IPS-NIHi11 (cell line): ENCODE data around the gene FAM120A.

Experiments used
- DNase-seq: peaks from one replicate; pipeline ENCODE4 v3.0.0; 2012; ENCODE audit warnings: mixed read lengths, low spot score

FAM120A gene

DNA sequence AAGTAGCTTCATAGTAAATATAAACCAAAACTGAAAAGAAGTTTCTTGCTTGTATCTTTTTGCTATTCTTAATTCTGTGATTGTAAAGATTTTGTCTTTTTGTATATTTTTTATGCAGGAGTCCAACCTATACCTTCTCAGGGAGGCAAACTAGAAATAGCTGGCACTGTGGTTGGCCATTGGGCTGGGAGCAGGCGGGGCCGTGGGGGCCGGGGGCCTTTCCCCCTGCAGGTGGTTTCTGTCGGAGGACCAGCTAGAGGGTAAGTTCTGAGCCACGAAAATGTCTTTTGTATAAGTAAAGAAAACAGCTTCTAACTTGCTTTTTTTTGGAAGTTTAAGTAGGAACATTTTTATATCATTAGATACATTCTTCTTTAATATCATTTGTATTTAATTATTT is 109.5 kb downstream of the FAM120A start:
- no peak for DNase-seq

DNA sequence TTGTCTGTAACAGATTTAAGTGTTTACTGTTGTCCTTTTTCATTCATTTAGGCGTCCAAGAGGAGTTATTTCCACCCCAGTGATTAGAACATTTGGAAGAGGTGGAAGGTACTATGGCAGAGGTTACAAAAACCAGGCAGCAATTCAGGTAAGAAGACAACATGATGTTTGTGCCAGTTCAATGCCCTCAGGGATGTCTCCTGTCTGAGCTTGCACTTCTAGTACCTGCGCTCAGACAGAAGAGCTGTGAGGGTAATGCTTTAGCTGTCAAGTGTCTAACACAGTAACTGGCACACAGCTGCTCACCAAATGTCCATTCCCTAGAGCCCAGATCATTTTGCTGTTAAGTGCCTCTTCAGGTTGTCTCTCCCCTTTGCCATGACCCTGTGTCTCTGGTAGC is 110.7 kb downstream of the FAM120A start:
- DNase-seq: no peak

DNA sequence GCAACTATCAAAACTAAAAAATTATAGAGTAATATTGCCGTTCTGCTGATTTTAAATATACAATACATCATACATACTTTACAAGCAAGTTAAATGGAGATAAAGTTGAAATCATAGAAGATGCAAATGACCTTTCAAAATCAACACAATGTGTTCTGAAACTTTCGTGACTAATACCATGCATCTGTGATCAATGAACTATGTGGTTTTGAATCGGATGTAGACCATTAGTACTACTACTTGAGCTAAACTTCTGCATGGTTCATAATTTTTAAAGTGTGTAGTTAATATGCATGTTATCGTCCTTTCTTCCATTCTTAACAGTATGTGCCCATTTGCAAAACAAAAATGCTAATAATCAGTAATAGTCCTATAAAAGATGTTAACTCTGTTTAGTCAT is 113.6 kb downstream of the FAM120A start:
- no peak for DNase-seq

DNA sequence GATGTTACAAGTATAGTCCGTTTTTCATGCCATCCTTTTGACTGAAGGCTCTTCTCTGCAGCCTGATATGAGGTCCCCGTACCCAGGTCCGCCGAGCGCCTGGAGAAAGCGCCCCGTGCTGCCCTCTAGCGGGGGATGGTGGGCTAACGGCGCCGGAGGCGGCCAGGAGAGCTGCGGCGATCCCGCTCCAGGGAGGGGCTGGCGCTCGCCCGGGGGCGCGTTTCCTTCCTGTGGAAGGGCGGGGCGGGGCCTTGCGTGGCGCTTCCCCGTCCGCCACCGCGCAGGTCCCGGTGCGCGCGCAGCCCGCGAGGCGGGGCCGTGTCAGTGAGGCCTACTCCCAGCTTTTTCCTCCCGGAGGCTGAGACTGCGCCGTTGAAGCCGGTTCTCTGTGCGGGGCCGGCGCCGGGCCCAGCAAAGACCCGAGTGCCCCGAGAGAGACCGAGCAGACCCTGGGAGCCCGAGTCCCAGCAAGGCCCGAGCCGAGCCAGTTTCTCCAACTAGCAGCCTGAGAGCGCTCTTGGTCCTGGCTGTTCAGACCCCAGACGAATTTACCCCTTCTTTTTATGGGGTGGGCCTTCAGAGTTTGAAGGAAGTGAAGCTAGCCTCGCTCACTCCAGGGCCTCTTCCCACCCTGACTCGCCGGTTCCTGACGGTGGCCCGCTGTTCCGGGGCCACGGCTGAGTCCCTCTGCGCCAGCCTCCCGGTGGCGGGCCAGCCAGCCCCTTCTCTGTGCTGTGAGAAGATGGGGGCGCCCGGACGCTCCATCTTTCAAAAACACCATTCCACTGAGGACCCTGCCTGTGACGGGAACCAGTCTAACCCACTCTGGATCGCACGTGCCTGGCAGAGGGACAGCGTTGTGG is 115.2 kb downstream of the FAM120A start:
- peak; percentile 99 for DNase-seq

DNA sequence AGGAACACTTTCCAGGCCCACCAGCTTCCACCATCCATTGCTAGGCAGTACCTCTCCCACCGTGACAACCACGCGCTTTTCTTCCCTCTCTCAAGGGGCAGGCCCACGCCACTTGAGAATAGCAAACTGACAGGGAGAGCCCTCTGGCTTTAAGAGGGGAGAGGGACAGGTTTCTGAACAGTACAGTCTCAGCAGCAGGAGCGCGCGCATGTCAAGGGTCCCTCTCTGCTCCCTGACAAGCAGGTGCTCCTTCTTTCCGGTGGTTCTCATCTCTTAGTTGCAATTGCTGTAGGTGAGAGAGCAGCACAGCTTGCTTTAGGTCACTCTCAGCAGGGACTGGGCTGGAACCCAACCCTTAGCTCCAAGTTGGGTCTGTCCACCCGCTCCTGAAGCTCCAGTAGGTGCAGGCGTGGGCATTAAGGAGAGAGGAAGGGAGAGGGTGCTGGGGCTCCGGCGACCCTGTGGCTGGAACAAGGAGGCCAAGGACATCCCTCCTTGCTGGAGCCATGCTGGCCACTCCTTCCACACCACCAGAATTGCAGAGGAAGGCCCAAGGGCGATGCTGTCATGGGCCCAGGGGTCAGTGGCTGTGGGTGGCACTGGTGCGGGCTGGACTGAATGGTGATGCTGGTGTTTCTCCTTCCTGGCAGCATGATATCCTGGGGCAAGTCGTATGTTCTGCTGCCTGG is 115.9 kb downstream of the FAM120A start:
- DNase-seq: no peak

DNA sequence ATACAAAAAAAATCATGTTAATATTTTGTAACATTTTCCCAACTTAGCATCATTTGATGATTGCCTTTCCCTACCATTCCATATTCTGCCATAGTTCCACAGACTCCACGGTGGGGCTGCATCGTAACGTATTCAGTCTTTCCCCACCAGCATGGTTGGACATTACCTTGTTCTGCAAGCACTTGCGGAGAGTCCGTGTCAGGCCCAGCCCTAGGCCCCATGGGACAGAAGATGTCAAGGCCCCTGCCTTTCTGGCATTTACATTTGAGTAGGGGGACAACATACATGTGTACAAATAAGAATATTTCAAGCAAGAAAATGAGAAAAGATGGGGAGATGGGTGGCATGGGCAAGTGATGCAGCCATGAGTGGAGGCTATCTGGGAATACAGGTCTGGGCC is 116.7 kb downstream of the FAM120A start:
- DNase-seq: no peak

DNA sequence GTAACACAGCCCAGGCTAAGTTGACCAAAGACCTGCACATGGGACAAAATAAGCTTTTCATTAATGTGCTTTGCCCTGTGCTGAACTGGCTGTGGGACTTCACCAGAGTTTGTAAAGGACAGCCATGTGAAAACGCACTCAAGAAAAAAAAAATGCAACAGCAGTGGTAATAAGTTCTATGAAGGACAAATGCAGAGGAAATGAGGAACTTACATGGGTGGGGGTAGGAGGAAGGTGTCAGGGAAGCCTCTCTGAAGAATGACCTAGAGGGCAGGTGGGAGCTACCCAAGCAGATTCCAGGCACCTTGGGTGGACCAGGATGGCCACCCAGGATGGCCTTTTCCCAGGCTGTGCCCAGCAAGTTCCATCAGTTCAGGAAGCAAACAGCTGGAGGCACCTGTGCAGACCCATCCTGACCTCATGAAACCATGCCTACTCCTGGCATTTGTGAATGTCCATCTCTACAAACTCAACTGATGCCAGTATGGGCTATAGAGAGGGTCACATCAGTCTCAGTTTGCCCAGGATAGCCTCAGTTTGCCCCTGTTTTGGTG is 118.2 kb downstream of the FAM120A start:
- no peak for DNase-seq

DNA sequence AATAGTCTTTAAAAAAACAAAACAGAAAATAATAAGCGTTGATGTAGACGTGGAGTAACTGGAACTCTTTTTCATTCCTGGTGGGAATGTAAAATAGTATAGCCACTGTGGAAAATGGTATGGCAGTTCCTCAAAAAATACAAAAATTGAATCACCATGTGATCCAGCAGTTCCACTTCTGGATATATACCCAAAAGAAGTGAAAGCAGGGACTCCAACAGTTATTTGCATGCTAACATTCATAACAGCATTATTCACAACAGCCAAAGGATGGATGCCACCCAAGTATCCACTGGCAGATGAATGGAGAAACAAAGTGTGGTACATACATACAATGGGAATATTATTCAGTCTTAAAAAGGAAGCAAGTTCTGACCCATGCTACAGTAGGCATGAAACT is 120.7 kb downstream of the FAM120A start:
- DNase-seq: no peak

DNA sequence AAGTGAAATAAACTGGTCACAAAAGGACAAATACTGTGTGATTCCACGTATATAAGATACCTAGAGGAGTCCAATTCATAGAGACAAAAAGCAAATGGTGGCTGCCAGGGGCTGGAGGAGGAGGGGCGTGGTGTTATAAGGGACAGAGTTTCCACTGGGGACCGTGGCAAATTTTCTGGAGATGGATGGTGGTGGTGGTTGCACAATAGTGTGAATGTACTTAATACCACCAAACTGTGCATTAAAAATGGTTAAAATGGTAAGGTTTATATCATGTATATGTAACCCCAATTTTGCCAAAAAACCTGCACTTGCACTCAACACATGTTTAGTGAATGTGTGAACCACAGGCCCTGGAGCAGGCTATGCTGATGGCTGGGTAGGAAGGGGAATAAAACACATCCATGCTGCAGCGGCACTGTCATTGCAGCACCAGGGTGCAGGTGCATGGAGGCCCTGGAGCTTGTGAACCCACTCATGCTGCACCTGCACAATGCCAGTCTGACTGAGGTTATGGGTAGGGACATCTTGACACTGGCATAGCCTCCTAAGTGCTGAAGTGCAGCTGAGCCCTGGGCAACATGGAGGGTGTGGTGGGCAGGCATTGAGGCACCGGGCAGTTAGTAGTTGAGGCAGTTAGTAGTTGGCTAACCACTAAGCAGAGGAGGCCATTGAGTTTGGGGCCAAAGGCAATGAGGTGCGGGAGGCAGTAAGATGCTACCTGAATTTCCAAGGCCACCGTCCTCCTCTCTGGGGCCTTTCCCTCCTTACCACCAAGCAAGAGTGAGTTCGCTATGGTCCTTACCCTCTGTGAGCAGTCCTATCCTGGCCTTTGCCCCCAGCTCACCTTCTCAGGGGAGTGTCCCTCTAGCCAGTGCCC is 121.4 kb downstream of the FAM120A start:
- DNase-seq: no peak

DNA sequence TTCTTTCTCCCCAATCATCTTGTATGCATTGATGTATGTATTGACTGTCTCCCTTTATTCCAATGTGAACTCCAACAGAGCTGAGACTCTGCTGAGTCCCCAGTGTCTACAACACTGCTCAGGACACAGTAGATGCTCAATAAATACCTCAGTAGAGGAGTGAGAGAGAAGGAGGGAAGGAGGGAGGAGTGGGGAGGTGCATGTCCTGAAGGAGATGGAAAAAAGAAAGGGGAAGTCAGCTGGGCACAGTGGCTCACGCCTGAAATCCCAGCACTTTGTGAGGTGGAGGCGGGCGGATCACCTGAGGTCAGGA is 122.0 kb downstream of the FAM120A start:
- DNase-seq: no peak

DNA sequence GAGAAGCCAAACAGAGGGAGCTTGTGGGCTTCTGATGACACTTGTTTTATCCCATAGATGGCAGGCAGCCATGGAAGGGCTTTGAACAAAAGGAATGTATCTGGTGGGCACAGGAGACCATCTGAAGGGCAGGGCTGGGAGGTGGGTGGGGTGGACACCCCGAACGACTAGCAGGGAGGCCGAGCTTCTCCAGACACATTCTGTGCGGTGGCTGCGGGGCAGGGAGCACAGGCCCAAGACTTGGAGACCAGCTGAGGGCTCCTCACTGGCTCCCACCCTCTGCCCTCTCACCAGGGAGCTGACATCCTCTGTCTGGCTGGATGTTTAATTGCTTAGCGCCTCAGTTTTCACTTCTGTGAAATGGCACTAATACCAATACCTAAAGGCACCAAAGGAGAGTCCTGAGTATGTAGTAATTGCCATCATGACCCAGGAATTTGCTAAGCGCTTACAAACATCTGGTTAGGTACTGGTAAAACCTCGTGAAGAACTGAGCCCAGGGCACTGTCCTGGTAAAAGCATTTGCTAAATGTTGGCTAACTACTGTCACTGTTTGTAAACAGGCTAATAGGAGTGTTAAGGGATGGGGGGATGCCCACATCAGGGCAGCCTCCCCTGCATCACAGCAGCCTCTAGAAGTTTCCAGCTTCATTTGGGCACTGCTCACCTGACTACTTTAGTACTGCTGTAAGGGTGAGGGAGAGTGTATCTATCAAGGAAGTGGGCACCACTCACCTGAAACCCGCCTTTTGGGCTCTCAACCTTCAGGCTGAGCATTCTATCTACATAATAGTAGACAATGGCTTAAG is 122.8 kb downstream of the FAM120A start:
- DNase-seq: no peak

DNA sequence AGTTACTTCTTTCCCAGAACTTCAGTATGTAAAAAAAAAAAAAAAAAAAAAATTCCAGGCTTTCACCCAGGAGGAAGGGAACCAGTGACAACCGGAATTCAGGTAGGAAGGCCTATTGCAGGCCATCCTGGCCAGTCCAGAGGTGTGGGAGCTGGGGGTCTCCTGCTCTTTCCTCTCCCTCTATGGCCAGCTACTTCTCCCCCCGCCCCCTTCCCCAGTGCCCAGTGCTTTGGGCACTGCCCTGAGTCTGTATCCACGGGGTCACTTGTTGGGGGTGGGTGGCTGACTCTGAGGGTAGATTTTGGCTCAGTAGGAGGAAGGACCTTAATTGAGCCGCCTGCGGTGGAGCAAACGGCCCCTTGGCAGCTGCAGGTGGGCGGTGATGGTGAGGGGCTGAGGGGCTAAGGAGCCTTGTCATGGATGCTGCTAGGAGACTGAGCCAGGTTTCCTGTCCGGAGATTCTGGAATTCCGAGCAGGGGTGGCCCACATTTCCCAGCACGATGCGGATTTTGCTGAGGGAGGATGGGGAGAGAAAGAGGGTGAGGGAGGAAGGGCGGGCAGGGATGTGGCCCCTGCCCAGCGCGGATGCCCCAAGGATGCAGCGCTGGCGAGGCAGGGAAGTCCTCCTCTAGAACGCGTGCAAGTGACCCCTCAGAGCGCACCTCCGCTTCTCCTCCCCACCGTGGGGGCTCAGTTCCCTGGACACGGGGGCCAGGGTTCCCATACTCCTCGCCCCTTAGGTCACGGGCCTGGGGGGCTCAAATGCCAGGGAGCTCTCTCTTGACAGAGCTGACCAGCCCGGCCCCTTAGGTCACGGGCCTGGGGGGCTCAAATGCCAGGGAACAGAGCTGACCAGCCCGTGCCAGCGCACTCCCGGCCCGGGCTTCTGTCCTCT is 123.7 kb downstream of the FAM120A start:
- no peak for DNase-seq

DNA sequence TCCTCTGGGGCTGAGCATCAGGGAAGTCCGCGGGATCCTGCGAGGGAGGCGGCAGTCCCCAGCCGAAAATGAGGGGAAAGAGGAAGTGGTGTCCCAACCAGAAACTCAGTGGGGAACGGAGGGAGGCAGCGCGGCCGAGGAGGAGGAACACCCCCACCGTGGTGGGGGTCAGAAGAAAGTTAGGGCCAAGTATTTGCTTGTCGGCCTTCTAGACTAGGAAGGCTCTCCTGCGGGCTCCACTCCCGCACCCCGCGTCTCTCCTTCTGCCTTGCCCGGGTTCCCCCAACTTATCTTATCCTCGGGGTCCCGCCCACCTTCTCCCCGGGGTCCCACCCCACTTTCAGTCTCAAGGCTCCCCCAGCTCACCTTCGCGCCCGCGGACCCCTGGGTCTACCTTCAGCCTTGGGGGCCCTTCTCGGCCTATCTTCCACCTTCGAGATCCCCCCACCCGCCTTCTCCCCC is 124.3 kb downstream of the FAM120A start:
- DNase-seq: peak; percentile 37

DNA sequence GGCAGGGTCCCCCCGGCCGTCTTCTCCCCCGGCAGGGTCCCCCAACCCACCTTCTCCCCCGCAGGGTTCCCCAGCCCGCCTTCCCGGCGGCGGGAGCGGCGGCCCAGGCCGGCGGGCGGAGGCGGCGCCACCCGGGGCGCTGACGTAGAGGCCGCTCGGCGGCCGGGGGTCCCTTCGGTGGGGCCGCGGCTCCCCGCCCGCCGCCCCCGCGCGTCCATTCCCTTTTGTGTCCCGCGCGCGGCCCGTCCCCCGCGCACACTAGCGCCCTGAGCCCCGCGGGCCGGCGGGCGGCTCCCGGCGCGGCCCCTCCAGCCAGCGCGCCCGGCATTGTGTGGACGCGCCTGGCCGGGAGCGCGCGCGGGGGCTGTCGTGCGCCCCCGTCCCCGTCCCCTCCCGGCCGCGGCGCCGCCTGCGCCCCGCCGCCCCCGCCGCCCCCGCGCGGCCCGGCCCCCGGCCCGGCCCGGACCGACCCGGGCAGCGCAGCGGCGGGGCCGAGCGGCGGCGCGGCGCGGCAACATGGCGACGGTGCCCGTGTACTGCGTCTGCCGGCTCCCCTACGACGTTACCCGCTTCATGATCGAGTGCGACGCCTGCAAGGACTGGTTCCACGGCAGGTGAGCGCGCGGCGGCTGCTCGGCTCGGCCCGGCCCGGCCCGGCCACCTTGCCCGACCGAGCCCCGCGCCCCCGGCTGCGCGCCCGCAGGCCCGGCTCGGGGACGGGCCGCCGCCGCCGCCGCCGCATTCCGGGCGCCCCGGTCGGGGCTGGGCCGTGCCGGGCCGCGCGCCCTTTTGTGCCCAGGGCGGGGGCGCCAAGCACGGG is 125.0 kb downstream of the FAM120A start, which contains the start of gene PHF2:
PHF2 (plus strand) TSS at position 327 of the 820 bp plus-strand sequence; CDS start at position 517, 190 bp downstream.
- peak; percentile 79 for DNase-seq

DNA sequence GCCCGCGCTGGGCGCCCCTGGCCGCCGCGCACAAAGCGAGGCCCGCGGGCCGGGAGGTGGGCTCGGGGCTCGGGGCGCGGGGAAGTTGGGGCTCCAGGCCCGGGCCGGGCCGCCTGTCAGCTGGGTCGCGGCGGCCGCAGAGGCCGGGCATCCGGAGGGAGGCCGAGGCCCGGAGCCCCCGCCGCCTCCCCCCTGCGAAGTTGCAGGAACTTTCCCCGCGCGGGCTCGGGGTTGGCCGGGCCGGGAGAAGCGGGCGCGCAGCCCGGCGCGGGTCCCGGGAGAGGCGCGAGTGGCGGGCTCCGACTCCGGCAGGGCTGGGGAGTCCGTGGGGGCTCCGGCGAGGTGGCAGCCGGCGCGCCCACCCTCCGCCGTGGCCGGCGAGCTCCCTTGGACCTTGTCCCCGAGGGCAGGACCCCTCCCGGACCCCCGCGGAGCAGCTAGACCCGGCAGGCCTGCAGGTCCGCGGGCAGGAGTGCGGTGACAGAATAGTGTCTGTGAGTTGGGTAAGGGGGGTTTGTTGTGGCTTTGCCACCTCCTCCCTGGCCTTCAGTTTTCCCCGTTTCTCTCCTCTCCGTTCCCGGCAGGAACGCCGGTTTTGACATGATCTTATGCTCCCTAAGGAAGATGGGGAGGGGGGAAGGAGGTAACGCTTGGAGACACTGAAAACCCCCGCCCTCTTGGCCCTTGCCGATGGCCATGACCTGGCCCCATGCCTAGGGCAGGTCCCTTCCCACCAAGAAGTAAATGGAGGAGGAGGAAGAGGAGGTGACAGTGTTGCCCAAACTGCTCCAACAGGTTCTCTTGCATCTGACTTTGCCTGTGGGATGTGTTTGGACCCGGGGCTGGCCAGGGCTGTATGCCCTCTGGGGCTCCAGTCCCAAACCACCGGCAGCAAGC is 125.8 kb downstream of the FAM120A start:
- DNase-seq: peak; percentile 46

DNA sequence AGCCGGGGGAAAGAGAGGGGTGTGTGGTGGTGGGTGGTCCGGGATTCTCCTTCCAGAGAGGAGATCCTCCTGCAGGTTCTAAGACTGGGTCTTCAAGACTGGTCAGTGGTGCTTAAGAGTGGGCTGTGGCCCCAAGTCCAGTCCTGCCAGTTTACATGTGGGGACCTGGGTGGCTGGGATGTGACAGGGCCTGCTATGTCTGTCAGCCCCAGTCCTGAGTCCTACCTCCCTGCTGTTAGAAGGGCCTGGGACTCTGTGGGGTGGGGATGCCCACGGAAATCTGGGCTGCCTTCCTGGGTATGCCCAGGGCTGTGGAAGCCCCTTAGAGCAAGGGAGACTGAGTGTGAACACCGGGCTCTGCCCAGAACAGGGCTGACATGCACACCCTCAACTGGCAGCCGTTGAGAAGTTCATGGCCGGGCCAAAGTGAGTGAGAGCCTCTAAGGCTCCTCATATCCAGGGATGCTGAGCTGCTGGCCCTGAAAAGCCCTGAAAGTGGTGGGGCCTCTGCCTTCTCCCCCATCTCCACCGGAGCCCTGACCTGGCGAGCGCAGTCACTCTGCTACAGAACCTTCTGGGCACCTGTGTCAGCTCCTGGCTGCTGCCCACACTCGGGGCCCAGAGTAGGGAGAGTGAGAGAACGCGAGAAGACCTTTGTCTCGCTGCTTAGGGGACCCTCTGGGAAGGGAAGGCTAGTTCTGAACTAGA is 126.6 kb downstream of the FAM120A start:
- DNase-seq: no peak

DNA sequence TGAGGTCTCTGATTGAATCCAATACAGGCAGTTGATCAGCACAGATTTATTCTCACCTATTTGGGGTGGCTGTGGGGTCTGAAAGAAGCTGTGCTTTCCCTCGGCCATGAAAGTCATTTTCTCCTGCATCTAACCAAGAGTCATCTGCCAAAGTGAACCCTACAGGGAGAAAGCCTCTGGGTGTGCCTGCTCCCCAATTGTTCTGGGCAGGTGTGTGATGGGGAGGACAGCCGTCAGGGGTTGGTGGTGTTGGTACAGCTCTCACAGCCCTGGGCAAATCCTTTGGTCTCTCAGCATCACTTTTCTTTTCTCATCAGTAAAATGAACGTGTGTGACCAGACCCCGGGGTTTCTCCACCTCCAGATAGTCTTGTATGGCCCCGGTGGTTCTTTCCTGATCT is 127.4 kb downstream of the FAM120A start:
- no peak for DNase-seq
